ENCODE results near the gene RNF207.

GRCh38 chr1:6260433-6260934, 54.6 kb downstream of the RNF207 start:
- TF ChIP-seq, protein P1, sequence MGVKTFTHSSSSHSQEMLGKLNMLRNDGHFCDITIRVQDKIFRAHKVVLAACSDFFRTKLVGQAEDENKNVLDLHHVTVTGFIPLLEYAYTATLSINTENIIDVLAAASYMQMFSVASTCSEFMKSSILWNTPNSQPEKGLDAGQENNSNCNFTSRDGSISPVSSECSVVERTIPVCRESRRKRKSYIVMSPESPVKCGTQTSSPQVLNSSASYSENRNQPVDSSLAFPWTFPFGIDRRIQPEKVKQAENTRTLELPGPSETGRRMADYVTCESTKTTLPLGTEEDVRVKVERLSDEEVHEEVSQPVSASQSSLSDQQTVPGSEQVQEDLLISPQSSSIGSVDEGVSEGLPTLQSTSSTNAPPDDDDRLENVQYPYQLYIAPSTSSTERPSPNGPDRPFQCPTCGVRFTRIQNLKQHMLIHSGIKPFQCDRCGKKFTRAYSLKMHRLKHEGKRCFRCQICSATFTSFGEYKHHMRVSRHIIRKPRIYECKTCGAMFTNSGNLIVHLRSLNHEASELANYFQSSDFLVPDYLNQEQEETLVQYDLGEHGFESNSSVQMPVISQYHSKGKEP (CRISPR knock-in tag; IDR thresholded peaks at IDR 0.05), result no peak
- TF ChIP-seq CTCF (CRISPR knock-in tag; IDR thresholded peaks at IDR 0.05) (no peak), ATF3 (CRISPR knock-in tag; IDR thresholded peaks at IDR 0.05) (no peak), CREM (IDR thresholded peaks at IDR 0.05) (no peak), CREM (CRISPR knock-in tag; IDR thresholded peaks at IDR 0.05) (no peak), TAF1 (CRISPR knock-in tag; IDR thresholded peaks at IDR 0.05) (no peak), ZNF10 (CRISPR knock-in tag; IDR thresholded peaks at IDR 0.05; ENCODE audit: borderline replicate concordance, low read depth) (no peak), ZKSCAN1 (IDR thresholded peaks at IDR 0.05; ENCODE audit: low read length) (no peak), ZNF704 (CRISPR knock-in tag; IDR thresholded peaks at IDR 0.05; ENCODE audit: borderline replicate concordance) (no peak), ZNF792 (CRISPR knock-in tag; IDR thresholded peaks at IDR 0.05) (no peak), BRCA1 (CRISPR knock-in tag; IDR thresholded peaks at IDR 0.05) (no peak), FOXK2 (IDR thresholded peaks at IDR 0.05) (no peak), ZFX (CRISPR knock-in tag; IDR thresholded peaks at IDR 0.05; ENCODE audit: low read depth) (no peak)
